ENCODE results near the gene SLC22A2. TPM values are rescaled to one million over a fixed set of nuclear protein-coding genes. Genes with fewer than 3 reads are reported as not detected.

SLC22A2 gene
- total RNA-seq, 1 experiment from 2014 or later, result 1.2 TPM

DNA sequence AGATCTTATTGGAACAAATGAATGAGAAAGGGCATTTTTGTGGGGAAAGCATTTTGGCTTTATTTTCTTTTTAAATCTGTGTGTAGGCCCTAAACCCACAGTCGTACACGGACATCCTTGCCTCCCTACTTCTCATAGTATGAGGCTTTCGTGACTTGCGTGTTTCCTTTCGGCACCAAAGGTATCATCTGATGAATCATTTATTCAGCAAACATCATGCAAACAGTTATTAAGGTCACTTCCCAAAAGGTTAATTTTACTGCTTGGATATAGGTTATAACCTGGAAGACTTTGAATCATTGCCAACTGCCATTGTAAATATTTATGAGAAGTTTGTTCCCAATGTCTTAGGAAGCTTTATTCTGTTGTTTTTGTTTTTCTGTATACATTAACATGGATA is 15.1 kb upstream of the SLC22A2 start:
- no peak for DNase-seq (ENCODE audit: low spot score)

DNA sequence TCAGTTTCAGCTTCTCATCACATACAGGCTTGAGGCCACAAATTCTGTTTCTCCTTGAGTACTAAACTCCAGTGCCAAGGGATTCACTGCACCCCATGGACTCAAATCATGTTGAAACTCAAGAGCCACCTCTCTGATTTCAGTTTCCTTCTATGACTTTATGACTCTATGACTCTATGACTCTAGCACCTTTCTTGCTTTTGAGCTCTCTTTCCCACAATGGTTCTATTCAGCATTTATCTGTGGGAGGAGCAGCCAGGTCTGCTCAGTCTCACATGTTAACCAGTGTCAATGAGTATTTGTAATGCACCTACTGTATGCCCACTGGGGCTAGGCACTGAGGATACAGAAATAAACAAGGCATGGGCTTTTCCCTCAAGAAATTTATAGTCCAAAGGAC is 14.6 kb upstream of the SLC22A2 start:
- no peak for DNase-seq (ENCODE audit: low spot score)

DNA sequence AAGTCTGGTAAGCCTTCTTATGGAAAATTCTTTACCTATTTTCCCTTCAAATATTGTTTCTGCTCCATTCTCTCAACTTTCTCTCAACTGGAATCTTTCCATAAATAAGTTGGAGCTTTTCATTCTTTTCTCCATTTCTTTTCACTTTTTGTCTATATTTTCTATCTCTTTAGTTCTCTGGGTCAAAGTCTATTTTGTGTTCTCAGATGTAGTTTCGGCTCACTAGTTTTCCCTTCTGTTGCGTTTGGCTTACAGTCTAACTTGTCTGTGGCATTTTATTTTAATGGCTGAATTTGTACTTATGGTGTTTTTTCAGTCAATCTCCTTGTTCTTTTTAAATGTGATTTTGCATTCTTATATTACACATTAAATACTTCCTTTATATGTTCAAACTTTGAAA is 14.1 kb upstream of the SLC22A2 start:
- no peak for DNase-seq (ENCODE audit: low spot score)

DNA sequence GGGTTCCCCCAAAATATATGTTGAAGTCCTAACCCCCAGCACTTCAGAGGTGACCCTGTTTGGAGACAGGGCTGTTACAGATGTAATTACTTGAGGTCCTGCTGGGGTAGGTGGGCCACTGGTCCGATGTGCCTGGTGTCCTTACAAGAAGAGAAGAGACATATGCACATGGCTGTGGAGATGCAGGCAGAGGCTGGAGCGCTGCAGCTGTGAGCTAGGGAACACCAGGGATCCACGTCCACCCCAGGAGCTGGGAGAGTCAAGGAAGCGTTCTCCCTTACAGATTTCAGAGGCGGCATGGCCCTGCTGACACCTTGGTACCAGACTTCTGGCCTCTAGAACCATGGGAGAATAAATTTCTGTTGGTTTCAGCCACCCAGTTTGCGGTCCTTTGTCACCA is 11.7 kb upstream of the SLC22A2 start:
- DNase-seq (ENCODE audit: low spot score), result no peak

DNA sequence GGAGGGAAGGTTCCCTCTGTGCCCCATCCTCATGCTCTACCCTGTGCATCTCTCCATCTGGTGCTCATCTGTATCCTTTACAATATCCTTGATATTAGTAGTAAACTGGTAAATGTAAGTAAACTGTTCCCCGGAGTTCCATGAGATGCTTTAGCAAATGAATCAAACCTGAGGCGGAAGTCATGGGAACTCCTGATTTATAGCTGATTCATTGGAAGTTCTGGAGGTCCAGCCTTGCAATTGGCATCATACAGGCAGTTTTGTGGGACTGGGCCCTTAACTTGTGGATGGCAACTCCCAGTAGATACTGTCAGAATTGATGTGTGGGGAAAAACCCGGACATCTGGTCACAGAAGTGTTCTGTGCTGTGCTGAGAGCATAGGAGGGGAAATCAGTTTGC is 11.2 kb upstream of the SLC22A2 start:
- no peak for DNase-seq (ENCODE audit: low spot score)

DNA sequence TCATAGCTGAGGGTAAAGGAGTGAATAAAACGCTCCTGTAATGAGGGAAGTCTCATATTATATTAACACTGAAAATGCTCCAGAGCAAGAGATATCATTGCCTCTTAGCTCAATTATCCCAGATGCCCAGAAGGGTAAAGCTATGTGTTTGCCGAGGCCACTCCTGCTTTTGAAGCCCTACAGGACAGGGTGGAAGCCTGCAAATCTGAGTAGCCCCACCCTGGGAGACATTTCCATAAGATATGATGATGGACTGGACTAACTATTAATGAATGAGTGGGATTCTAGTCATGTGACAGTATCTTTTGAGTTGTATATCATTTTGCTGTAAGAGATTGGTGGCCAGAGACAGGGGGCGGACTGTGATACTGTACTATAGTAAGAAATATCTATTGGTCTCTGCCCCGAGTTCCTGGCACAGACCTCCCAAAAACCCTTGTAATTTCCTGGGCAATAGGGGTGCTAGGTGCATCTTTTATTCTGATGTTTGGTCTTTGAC is 10.5 kb upstream of the SLC22A2 start:
- DNase-seq (ENCODE audit: low spot score), result no peak

DNA sequence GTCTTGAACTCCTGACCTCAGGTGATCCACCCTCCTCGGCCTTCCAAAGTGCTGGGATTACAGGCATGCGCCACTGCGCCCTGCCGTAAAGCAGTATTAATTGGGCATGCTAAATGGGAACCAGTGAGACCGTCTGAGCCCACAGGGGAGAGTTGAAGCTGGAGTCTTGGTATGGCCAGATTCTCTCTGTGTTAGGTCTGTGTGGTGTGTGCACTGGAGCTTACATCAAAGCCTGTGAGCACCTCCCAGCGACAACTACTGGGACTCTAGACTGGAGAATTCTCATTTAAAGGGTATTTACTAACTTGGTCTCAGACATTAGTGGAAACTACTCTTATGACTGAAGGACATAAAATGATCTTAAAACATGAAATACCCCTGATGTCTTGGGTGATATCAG is 8.5 kb upstream of the SLC22A2 start:
- no peak for DNase-seq (ENCODE audit: low spot score)

DNA sequence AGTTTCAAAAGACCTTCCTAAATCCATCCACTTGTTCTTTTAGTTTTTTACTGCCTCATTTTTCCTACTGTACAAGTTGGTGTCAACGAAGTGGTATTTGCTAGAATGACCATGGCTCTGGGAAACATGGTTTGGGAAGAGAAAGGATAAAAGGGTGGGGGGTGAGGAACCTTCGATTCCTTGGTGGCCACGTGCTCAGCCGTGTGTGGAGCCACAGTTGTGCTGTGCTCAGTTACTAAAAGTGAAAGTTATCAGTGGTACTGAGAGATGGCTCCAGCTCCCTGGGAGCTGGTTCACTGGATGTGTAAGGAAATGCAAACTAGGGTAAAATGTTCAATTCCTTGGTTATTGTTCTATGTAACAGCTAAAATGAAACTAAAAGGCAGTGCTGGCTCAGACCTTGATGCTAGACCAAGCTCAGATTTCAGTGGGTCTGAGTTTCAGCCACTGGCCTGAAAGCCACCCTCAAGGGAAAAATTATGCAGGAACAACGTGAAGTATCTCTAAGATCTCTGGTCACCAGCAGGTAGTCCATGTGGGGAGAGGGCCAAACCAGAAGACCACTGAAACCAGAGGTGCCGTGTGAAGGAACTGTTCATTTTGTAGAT is 7.4 kb upstream of the SLC22A2 start:
- no peak for DNase-seq (ENCODE audit: low spot score)

DNA sequence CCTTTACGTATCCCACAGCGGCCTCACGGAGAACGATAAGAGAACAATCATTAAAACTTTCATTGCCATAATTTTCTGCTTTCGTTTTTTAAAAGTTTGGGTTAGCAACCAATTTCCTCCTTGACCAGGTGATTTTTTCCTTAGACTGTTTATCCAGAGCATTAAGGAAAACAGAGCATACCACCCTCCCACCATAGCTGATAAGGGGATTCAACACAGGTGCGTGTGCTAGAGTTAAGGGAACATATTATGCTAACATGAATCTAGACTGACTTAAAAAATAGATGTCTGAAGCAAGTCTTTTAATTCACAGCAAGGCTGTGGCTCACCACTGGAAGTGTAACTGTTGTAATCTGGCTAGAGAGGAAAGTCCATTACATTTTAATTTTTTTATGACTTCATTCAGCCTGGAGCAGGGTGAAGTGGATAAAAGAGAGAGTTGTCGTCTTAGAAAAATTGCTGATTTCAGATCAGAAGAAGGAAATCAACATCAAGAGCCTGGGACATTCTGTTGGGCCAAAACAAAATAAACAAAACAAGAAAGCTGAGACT is 5.5 kb upstream of the SLC22A2 start:
- DNase-seq (ENCODE audit: low spot score), result no peak

DNA sequence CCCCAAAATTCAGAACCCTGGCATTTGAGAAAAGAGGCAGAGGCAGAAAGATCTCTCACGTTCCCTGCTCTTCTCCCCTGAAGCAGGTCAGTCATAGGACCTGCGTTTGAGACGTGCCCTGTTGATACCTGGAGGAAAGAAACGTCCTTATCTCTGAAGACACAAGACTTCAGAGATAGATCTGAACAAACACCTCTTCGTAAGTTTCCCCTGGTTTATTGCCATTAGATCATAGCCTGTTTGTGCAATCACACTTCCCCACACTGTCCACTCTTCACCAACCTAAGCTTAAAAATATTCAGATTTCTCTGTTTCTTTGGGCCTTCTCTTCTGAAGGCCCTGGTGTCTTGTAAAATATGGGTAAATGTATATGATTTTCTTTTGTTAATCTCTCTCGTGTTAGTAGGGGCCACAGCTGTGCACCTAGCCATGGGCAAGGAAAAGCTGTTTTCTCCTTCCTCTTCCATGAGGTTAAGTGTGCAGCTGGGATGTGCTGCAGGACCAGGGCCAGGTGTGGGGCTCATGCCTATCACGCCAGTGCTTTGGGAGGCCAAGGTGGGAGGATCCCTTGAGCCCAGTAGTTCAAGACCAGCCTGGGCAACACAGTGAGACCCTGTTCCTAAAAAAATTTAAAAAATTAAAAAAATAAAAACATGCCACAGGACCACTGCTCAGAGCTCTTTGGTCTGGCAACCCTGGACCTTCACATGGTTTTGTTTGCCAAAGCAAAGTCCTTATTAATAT is 4.7 kb upstream of the SLC22A2 start:
- DNase-seq (ENCODE audit: low spot score), result no peak

DNA sequence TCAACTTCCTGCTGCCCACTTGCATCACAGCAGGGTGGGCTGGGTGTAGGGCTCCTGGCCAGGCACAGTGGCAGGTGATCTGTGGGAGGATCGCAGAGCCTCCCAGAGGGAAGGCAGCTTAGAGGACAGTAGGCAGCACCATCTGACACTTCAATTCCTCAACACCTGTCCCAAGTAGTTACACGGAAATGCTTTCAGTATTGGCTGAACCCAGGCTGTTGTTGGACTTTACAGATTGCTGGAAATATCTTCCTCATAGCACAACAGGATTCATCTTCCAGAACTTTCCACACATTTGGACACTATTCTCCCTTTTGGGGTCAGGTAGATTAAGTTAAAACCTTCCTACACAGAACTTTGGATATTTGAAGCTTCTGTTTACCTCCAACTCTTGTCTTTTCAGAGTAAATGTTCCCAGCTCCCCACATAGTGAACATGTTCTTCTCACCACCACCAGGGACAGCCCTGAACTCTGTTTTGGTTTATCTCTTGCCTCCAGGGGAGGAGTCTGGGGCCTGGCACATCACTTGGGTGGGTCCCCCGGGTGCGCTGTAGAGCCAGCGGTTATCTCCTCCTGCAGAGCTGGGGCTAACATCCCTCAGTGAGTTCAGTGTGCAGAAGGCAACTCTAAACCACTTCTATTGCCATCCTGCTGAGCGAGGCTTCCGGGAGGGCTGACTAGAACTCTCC is 3.5 kb upstream of the SLC22A2 start:
- DNase-seq (ENCODE audit: low spot score), result peak; percentile 4

DNA sequence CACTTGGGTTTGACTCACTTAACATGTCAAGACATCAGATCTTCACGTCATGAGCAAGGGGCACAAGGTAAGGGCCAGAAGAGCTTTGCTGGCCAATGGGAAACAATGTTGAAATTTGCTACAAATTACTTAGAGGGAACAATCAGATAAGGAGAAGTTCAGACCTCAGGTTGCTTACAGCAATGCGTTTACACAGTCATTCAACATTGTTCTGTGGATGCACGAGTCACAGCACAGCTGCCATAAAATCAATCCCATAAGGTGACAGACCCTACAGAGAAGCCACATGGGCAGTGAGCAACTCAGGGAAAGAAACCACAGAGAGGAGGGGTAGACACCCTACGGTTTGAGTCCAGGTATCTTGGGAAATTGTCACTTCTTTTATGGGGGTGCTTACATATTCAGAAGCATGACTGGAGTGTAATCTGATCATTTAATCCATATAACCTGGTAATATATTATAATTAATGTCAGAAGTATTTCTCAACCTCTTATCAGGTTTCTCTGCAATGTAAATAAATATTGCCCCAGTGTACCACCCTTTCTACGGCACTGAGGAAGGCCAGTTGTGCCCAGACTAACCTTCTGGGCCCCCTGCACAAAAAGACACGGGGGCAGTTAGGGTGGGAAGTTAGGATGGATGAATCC is 2.3 kb upstream of the SLC22A2 start:
- DNase-seq (ENCODE audit: low spot score), result no peak

DNA sequence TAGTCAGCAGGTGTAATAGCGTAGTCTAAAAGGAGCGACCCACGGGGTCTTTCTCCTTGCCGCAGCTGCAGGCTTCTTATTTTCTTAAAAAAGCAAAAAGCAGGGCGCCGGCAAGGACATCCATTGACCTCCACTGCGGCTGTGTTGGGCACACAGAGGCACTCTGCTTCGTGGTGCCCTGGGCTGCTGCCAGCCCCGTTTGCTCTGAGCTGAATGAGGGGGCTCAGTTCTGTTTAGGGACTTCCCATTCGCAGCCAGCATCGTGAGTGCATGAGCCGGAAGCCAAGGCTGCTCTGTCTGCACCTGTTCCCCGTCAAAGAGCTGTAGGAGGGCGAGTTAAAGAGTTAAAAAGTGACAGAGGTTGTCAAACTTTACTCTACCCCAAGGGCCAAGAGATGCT is 1.7 kb upstream of the SLC22A2 start:
- no peak for DNase-seq (ENCODE audit: low spot score)

DNA sequence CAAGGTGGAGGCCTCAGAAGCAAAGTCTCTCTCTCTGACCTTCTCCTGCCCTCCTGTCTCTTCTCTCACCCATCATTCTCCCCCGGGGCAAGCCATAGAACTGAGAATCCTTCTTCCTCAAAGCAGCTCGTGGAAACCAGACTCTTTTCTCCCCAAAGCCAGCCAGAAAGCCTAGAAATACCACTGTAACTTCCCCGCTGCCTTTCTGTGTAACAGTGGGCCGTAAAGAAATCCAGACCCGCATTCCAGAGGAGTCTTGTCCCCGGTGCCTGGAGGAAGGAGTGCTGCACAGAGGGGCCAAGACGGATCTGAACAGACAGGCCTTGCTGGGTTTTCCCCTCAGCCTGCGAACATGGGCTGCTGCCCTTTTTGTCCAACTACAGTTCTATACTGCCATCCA is 977 bp upstream of the SLC22A2 start:
- DNase-seq (ENCODE audit: low spot score), result no peak

DNA sequence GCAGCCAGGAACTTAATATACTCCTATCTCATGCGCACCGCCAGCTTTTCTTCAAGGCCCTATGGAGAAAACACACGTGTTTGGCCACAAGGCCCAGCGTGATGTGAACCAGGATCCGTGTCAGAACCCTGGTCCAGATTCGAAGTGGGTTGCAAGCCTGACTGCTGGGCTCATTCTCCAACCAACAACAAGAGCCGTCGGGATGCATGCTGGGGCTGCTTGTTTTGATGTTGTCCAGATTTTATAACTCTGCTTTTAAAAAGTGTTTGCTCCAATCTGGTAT is 463 bp upstream of the SLC22A2 start:
- DNase-seq (ENCODE audit: low spot score), result no peak

DNA sequence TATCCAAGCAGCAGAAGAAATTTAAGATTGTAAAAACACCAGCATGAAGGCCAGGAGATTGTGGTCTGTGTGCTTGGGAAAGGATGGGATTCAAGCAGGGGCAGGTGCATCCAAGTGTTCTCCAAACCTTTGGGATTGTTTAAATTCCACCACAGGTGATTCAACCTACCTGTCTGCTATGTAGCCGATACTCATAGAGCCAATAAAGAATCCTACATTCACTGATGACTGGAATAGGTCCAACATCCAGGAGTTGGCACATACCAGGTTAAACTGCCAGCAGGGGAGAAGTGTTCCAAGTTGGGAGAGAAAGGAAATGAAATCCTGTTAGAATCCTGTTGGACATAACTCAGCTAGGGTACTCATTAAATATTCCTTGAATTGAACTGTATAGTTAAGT is 2.2 kb downstream of the SLC22A2 start:
- no peak for DNase-seq (ENCODE audit: low spot score)

DNA sequence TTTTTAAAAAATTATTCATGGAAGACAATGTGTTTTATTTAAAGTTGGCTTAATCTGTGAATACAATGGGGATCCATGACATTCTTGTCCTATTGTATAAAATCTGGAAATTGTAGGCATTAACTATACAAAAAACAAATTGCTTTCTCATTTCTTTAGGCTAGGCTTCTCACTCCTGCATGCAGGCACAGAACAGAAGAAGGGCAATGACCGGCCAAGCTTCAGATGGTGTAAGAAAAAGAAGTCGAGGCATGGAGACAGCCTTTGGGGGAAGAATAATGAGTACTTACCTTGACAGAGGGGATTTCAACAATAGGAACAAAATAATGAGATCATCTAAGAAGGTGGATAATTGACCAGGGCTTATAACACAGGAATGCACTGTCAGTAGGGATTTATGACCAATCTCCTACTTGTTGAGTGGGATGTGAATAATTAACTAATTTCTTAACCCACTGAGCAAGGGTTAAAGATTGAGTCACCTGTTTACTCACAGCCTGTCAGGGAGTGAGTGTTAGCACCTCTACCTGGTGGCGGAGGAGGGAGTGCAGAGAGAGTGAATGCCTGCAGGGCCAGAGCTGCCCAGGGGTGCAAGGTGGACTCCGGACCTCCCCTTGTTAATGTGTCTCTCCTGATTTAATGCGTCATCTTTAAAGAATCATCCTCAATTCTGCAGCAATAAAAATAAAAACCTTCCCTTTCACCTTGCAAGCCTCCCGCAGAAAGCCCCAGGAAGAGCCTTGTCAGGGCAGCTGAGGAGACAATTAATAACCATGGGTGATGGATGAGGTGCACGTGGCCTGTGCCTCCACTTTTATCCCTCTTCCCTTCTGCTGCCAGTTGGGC is 3.9 kb downstream of the SLC22A2 start:
- peak; percentile 15 for DNase-seq (ENCODE audit: low spot score)

DNA sequence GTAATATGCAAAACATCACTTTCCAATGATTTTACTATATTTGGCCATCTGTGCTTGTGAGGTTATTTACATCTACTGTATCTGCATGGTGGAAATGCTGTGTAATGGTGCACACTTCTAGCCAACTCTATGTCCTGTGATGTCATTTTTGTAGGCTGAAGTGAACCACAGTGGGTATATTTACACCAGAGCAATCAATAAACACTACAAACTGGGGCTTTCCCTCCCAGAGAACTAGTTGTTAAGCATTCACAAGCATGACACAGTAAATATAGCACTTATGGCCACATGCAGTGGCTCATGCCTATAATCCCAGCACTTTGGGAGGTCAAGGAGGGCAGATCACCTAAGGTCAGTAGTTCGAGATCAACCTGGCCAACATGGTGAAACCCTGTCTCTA is 4.9 kb downstream of the SLC22A2 start:
- no peak for DNase-seq (ENCODE audit: low spot score)

DNA sequence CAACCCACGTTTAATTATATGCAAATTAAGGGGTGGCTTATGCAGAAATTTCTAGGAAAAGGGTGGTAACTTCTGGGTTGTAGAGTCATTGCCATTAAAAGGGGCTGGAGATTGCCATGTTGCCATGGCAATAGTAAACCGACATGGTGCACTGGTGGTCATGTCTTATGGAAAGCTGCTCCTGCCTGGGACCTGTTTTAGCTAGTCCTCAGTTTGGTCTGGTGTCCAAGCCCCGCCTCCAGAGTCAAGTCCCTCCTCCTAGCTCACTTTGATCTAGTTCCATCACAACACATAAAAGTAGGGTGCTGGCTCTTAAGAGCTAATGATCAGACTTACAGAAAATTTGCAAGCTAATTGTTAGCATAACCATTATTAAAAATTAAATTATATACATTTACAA is 5.3 kb downstream of the SLC22A2 start:
- DNase-seq (ENCODE audit: low spot score), result no peak

DNA sequence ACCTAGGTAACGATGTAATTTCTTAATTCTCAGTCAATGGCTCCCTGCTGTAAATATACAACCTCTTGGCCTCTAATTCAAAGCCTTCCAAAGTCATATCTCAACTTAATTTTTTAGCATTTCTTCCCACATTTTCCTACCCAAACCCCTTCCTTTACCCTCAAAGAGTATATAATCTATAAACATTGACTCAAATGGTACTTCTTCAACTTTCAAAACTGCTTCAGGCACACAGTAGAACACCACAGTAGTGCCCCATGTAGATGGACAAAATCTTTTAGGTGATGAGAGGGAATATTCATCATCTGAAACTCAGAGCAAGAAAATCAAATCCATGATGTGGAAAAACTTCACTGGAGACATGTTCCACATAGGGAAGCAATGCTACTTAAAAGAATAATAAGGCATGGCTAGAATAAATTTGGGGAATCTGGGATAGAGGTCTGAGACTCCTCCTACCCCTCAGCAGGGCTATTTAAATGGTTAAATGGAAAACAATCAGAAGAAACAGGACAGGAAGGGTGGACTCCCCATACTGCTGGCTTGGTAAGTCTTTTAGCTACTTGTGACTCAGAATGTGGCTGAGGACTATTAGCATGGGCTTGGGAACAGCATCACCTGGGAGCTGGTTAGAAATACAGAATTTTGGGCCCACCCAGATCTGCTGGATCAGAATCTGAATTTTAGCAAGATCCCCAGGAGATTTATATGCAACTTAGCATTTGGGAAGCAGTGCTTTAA is 6.4 kb downstream of the SLC22A2 start:
- no peak for DNase-seq (ENCODE audit: low spot score)

DNA sequence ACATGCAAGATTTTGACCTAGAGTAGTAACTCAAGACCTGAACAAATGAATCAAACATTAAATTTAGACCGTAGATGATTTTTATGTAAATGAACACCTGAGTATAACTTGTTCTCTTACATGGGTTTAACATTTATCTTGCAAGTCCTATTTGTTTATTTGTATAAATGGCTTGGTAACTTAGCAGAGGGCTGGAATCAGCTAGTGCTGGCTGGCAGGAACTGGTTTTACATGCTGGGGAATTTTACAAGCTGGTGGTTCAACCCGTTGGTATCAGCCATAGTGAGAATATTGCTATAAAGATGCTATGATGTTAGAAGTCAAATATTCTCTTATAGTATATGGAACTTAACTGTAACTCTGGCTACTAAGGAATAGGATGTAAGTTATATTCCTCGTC is 8.9 kb downstream of the SLC22A2 start:
- DNase-seq (ENCODE audit: low spot score), result no peak

Data from A172 (cell line).